Heart left ventricle (tissue), 16 donors: Measurements from ENCODE around the gene TMEM205. TPM values are rescaled to one million over a fixed set of nuclear protein-coding genes. Genes with fewer than 3 reads are reported as not detected.
A peak's percentile ranks its signal among the peaks of the same experiment; 100 is the strongest.

ENCODE experiments used
- ATAC-seq, 4 donors: fragments of 200-7000 bp; cut with Tn5 transposase; one replicate each; pipeline ENCODE4 v1.9.1; 2020 to 2022; ENCODE audit warnings: moderate library complexity in 4 of 4, mild to moderate bottlenecking in 3 of 4, moderate number of reproducible peaks in 1 of 4
- DNase-seq, 5 donors: peaks; one replicate each; pipeline ENCODE4 v3.0.0-alpha.2; 2020
- H3K27ac ChIP-seq, 12 donors: fragments of 200-600 bp; sonication (generic) in 4 of 12; one replicate each; pipeline versions ENCODE4 v1.5.0 to v1.8.0; 2016 to 2022; ENCODE audit warnings: mild to moderate bottlenecking in 2 of 12
- H3K27me3 ChIP-seq, 9 donors: fragments of 200-600 bp; sonication (generic) in 2 of 9; one replicate each; pipeline versions ENCODE4 v1.5.1 to v1.8.0; 2016 to 2022; ENCODE audit warnings: mild to moderate bottlenecking in 3 of 9
- H3K36me3 ChIP-seq, 9 donors: fragments of 200-600 bp; sonication (generic) in 2 of 9; one replicate each; pipeline versions ENCODE4 v1.5.0 to v1.8.0; 2018 to 2022; ENCODE audit warnings: mild to moderate bottlenecking in 2 of 9
- H3K4me1 ChIP-seq, 12 donors: fragments of 200-600 bp; sonication (generic) in 4 of 12; one replicate each; pipeline versions ENCODE4 v1.5.0 to v1.8.0; 2016 to 2022; ENCODE audit warnings: mild to moderate bottlenecking in 3 of 12
- H3K4me3 ChIP-seq, 12 donors: fragments of 200-600 bp; sonication (generic) in 4 of 12; one replicate each; pipeline versions ENCODE4 v1.5.0 to v1.8.0; 2017 to 2022; ENCODE audit warnings: mild to moderate bottlenecking in 9 of 12, moderate library complexity in 4 of 12
- H3K9me3 ChIP-seq, 12 donors: fragments of 200-600 bp; sonication (generic) in 4 of 12; one replicate each; pipeline versions ENCODE4 v1.5.0 to v1.8.0; 2016 to 2022; ENCODE audit warnings: mild to moderate bottlenecking in 1 of 12
- POLR2A ChIP-seq, 2 donors: fragments of 450-650 bp; IDR thresholded peaks; one replicate each; pipeline ENCODE4 v1.6.1; 2017; ENCODE audit warnings: antibody characterized with exemption in 2 of 2, mild to moderate bottlenecking in 2 of 2, moderate library complexity in 2 of 2
- WGBS, 4 donors: extraction: QIAGEN DNeasy Blood & Tissue Kit in 2 of 4; methylation state at CpG; one replicate each; pipeline versions ENCODE4 v1.1.5 to v1.1.7; 2013 to 2018; 5-methylcytosine and 5-hydroxymethylcytosine counted together
- intact Hi-C, 10 donors: fragments of 100-400 bp; cut with DNase I; formaldehyde crosslinking; loops; one replicate each; pipeline versions ENCODE4 v1.11.1 to v1.14.2; 2022
- polyA plus RNA-seq, 2 donors: library from polyadenylated mRNA; stranded (reverse); fragments of 200-250 nt; gene quantifications; one replicate each; pipeline ENCODE4 v1.2.3, GENCODE V29; 2013
- total RNA-seq, 9 donors: library from RNA; depleted of rRNA in 2 of 9; stranded (reverse); fragments of >200 nt in 2 of 9; fragmentation: NEBNext Ultra II Directional in 3 of 9; extraction: Animal tissue kit (Norgen Biotek cat#: 25700) in 3 of 9; gene quantifications; one replicate each; pipeline versions ENCODE4 v1.1.0 to v1.2.4, GENCODE V29; 2016 to 2023
- TF ChIP-seq, protein P1 (sequence below), 12 donors: fragments of 200-600 bp; sonication (generic) in 4 of 12; IDR thresholded peaks; one replicate each; pipeline versions ENCODE4 v1.5.0 to v1.8.0; 2018 to 2022; ENCODE audit warnings: antibody characterized with exemption in 12 of 12, mild to moderate bottlenecking in 5 of 12
- donor health status: ischemic (EF 13 %, LVEDD 7.1; RV severe dilation, severe dysfunction).
- donor health status: healthy with polysubstance abuse.
- donor health status: DM: no; HTN: yes; CAD: no.
- donor health status: DM: no; HTN: no; CAD: no.
- donor health status: ischemic (EF 25% LVEDD 6.9; RV normal size, moderate dysfunction).
- donor health status: ischemic (EF 25% LVEDD 5.7; RV mildly dilated, moderate dysfunction).
- donor health status: healthy.
- donor health status: DM: yes; HTN: yes; CAD: no.
- donor health status: ischemic (EF 35%, LVEDD 5.7; RV mildly dilated, moderate dysfunction).
- donor health status: nonischemic (EF 11% LVEDD 7.7; RV severe dilation, severe dysfunction).
- donor health status: DM: yes; HTN: yes; CAD: no.
- donor health status: PGD.
- donor health status: ischemic (EF 29% LVEDD 5.4; RV normal size, mild dysfunction).
- donor health status: nonischemic (EF 23%, LVEDD 6.1; RV moderate dilation, normal function).

TMEM205 gene
- total and polyA plus RNA-seq, 11 donors = 68.3 to 372 (median 90.6) TPM

DNA sequence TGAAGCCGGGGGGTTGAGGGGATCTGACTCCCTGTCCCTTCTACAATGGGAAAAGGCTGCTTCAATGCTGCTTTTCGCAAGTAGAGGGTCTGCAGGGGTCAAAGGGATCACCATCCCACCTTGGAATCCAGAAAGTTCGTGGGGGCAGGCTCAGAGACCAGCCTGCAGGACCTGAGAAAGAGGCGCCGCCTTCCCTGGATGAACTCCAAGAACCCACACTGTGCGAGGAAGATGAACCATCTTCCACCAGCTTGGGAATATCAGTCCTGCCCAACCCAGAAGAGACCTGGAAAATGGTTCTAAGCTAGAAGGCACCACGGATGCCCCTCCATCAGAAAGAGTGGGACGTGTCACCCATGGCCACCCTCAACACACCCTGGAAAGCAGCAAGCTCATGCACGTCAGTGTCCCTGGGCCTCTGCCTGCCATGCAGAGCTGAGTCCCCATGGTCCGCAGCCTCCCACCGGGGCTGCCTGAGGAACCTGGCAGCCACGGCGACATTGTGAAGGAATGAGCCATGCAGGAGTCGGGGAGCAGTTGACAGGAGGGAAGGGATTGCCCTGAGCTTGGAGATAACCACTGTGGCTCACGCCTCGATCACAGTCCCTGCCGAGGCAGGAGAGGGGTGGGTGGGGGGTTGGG lies 21.2 kb downstream of the TMEM205 start:
- H3K36me3 ChIP-seq = peaks cover 0 to 45% (median 20%) of the 10 kb centered on the region in 9 donors
- H3K27ac ChIP-seq = peak overlapping the region in 11 of 12 donors; percentile 27 to 89 (median 65)

DNA sequence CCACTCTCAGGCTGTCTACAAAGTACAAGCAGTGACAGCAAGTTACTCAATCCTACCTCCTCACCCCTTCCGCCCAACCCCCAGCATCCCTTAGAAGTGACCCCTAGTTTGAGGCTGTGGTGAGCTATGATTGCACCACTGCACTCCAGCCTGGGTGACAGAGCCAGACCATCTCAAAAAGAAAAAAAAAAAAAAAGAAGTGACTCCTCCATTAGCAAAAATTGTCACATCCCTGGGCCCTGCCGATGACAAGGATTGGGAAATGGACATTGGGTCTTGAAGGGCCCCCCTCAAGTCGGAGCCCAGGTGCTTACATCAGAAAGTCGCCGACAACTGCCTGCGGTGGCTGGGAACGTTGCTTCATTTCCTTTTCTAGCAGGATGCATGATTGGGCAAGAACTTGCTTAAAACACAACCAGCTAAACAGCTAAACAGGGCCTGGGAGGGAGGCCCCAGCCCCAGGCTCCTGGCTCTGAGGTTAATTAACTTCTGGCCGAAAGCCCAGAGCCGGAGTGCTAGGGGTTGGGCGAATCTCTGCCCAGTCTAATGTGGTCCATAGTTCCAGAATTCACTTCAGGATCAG lies 21.9 kb downstream of the TMEM205 start:
- H3K4me3 ChIP-seq = peak overlapping the region in 1 of 12 donors; percentile 12
- intact Hi-C loops = no loop called here
- peaks cover 0 to 38% (median 16%) of the 10 kb centered on the region in 9 donors for H3K36me3 ChIP-seq
- WGBS, 4 donors = 23 to 39% (median 27%) methylated on average over 10 of the region's 10 CpGs
- no peaks in the 10 kb centered on the region for H3K27me3 ChIP-seq
- H3K9me3 ChIP-seq = no peaks in the 10 kb centered on the region
- ATAC-seq (peak; percentile 79 to 95 (median 91)), DNase-seq (peak; percentile 65 to 84 (median 76))
- H3K27ac ChIP-seq = peak overlapping the region in 11 of 12 donors; percentile 36 to 89 (median 69)
- TF ChIP-seq POLR2A (IDR thresholded peaks at IDR 0.05) = no peak
- TF ChIP-seq, protein P1, sequence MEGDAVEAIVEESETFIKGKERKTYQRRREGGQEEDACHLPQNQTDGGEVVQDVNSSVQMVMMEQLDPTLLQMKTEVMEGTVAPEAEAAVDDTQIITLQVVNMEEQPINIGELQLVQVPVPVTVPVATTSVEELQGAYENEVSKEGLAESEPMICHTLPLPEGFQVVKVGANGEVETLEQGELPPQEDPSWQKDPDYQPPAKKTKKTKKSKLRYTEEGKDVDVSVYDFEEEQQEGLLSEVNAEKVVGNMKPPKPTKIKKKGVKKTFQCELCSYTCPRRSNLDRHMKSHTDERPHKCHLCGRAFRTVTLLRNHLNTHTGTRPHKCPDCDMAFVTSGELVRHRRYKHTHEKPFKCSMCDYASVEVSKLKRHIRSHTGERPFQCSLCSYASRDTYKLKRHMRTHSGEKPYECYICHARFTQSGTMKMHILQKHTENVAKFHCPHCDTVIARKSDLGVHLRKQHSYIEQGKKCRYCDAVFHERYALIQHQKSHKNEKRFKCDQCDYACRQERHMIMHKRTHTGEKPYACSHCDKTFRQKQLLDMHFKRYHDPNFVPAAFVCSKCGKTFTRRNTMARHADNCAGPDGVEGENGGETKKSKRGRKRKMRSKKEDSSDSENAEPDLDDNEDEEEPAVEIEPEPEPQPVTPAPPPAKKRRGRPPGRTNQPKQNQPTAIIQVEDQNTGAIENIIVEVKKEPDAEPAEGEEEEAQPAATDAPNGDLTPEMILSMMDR (IDR thresholded peaks at IDR 0.05) = no peak
- H3K4me1 ChIP-seq = peaks cover 0 to 59% (median 16%) of the 10 kb centered on the region in 12 donors

More for the DNA sequence above, 21.2 kb downstream of the TMEM205 start:
- TF ChIP-seq POLR2A (IDR thresholded peaks at IDR 0.05) = no peak
- TF ChIP-seq, protein P1 (IDR thresholded peaks at IDR 0.05) = no peak
- peaks cover 0 to 54% (median 16%) of the 10 kb centered on the region in 12 donors for H3K4me1 ChIP-seq
- no peak for DNase-seq
- no peak overlapping the region for H3K4me3 ChIP-seq
- peak in 1 of 4 donors; percentile 14 for ATAC-seq
- 65 to 79% (median 76%) methylated on average over 8 to 17 of the region's 17 CpGs for WGBS, 4 donors
- no peaks in the 10 kb centered on the region for H3K9me3 ChIP-seq
- H3K27me3 ChIP-seq = no peaks in the 10 kb centered on the region
- intact Hi-C loops = no loop called here

DNA sequence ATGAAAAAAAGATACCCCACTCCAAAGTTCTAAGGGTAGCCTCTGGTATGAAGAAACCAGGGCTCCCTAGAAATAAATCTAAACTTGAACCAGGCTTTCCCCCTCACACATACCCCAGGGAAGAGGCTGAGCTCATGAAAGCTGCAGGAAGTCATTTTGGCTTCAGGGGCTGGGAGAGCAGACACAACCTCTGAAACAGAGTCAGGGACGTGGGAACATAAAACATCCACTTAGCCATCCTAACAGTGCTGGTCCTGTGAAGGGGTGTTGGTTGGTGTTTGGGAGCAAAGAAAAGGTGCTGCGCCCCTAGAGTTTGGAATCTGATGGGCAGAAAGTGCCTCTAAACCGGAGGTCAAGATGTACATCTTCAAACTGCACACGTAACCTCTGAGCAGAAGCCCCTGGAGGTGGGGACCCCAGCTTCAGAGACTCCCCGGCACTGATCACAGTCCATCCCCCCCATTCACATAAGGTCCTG lies 22.4 kb downstream of the TMEM205 start:
- Histone ChIP-seq H3K27ac (peak overlapping the region in 11 of 12 donors; percentile 36 to 89 (median 69)), H3K27me3 (no peaks in the 10 kb centered on the region), H3K4me1 (peaks cover 0 to 62% (median 16%) of the 10 kb centered on the region in 12 donors), H3K36me3 (peaks cover 0 to 34% (median 15%) of the 10 kb centered on the region in 9 donors), H3K9me3 (no peaks in the 10 kb centered on the region), H3K4me3 (peak overlapping the region in 1 of 12 donors; percentile 12)
- 71 to 79% (median 76%) methylated on average over 5 of the region's 5 CpGs for WGBS, 4 donors
- intact Hi-C loops = no loop called here
- TF ChIP-seq, protein P1 (IDR thresholded peaks at IDR 0.05) = no peak
- no peak for TF ChIP-seq POLR2A (IDR thresholded peaks at IDR 0.05)
- ATAC-seq (peak in 1 of 4 donors; percentile 5), DNase-seq (no peak)
